K562 (cell line): ENCODE data around the gene ESPL1. TPM values are rescaled to one million over a fixed set of nuclear protein-coding genes. Genes with fewer than 3 reads are reported as not detected.
A peak's percentile ranks its signal among the peaks of the same experiment; 100 is the strongest.

Experiments used
- BRD9 ChIP-seq: fragments of 450-650 bp; IDR thresholded peaks from 2 replicates; pipeline ENCODE4 v1.6.1; 2018; ENCODE audit warnings: low read depth; ENCODE audit not compliant: partially characterized antibody
- COPS2 ChIP-seq: fragments of 450-650 bp; conservative IDR thresholded peaks from 2 replicates; pipeline ENCODE4 v1.6.1; 2016; ENCODE audit warnings: mild to moderate bottlenecking, moderate library complexity
- HCFC1 ChIP-seq: IDR thresholded peaks from 2 replicates; pipeline ENCODE4 v1.6.1; 2012; ENCODE audit warnings: low read depth, low read length, improper control_type of control experiment
- HDAC2 ChIP-seq: fragments of 450-650 bp; IDR thresholded peaks from 2 replicates; pipeline ENCODE4 v1.6.1; 2016; ENCODE audit warnings: mild to moderate bottlenecking
- HDGF ChIP-seq: fragments of 450-650 bp; IDR thresholded peaks from 2 replicates; pipeline ENCODE4 v1.6.1; 2016
- LARP7 ChIP-seq: fragments of 450-650 bp; IDR thresholded peaks from 2 replicates; pipeline ENCODE4 v1.6.1; 2016
- MAFF ChIP-seq: IDR thresholded peaks from 2 replicates; pipeline ENCODE4 v1.6.1; 2012; ENCODE audit warnings: low read length, improper control_type of control experiment
- MEF2A ChIP-seq: IDR thresholded peaks from 2 replicates; pipeline ENCODE4 v1.6.1; 2011; ENCODE audit warnings: low read depth, mild to moderate bottlenecking, low read length, moderate library complexity; ENCODE audit not compliant: control insufficient read depth
- PHB2 ChIP-seq: fragments of 450-650 bp; IDR thresholded peaks from 2 replicates; pipeline ENCODE4 v1.6.1; 2017; ENCODE audit warnings: low read depth
- RFX1 ChIP-seq: fragments of 450-650 bp; IDR thresholded peaks from 2 replicates; pipeline ENCODE4 v1.6.1; 2016; ENCODE audit warnings: mild to moderate bottlenecking, moderate library complexity
- TAL1 ChIP-seq: fragments of 450-650 bp; IDR thresholded peaks from 2 replicates; pipeline ENCODE4 v1.6.1; 2016; ENCODE audit warnings: mild to moderate bottlenecking
- TRIM25 ChIP-seq: fragments of 450-650 bp; IDR thresholded peaks from 2 replicates; pipeline ENCODE4 v1.7.0; 2016; ENCODE audit warnings: borderline replicate concordance
- ZNF253 ChIP-seq: fragments of 250-450 bp; sonication (Bioruptor Pico); conservative IDR thresholded peaks from 2 replicates; pipeline ENCODE4 v1.6.1; 2021; ENCODE audit warnings: mild to moderate bottlenecking
- ZNF398 ChIP-seq: fragments of 250-450 bp; sonication (Bioruptor Pico); IDR thresholded peaks from 2 replicates; pipeline ENCODE4 v1.8.0; 2021; ENCODE audit warnings: moderate library complexity, mild to moderate bottlenecking, inconsistent platforms
- ZNF584 ChIP-seq: fragments of 200-800 bp; sonication (Bioruptor generic); IDR thresholded peaks from 2 replicates; pipeline ENCODE4 v1.6.1; 2016; ENCODE audit warnings: low read depth, mild to moderate bottlenecking, missing genetic modification characterization, missing compliant biosample characterization
- polyA plus RNA-seq, 8 experiments: library from polyadenylated mRNA; depleted of rRNA in 4 of 8; stranded (reverse) in 5 of 8; unstranded in 3 of 8; fragments of >200 nt; fragmentation: Nextera tagmentation in 2 of 8; fragmentation: Illumina TruSeq in 1 of 8; extraction: Ambion mirVana in 2 of 8; extraction: Trizol in 1 of 8; gene quantifications; 2 replicates each; pipeline versions ENCODE4 v1.2.1 to v1.2.3, GENCODE V29; 2011 to 2014; ENCODE audit warnings: inconsistent platforms in 1 of 8, missing spikeins in 1 of 8
- total RNA-seq, 7 experiments: library from RNA; depleted of rRNA in 6 of 7; stranded (reverse); fragments of >200 nt in 6 of 7; fragmentation: Illumina TruSeq in 2 of 7; extraction: Trizol in 2 of 7; gene quantifications; 2 replicates each; pipeline versions ENCODE4 v1.2.1 to v1.2.3, GENCODE V29; 2011 to 2021; ENCODE audit warnings: low replicate concordance in 1 of 7
- TF ChIP-seq, protein P1 (sequence below): fragments of 250-450 bp; sonication (Bioruptor Pico); IDR thresholded peaks from 2 replicates; pipeline ENCODE4 v1.5.0; 2020; ENCODE audit warnings: mild to moderate bottlenecking

Gene ESPL1
- total and polyA plus RNA-seq, 9 of the 15 experiments (the other 6 are each of a cell fraction or from before 2014, with no cell fraction given) = 1.2 to 55.0 (median 18.7) TPM

DNA sequence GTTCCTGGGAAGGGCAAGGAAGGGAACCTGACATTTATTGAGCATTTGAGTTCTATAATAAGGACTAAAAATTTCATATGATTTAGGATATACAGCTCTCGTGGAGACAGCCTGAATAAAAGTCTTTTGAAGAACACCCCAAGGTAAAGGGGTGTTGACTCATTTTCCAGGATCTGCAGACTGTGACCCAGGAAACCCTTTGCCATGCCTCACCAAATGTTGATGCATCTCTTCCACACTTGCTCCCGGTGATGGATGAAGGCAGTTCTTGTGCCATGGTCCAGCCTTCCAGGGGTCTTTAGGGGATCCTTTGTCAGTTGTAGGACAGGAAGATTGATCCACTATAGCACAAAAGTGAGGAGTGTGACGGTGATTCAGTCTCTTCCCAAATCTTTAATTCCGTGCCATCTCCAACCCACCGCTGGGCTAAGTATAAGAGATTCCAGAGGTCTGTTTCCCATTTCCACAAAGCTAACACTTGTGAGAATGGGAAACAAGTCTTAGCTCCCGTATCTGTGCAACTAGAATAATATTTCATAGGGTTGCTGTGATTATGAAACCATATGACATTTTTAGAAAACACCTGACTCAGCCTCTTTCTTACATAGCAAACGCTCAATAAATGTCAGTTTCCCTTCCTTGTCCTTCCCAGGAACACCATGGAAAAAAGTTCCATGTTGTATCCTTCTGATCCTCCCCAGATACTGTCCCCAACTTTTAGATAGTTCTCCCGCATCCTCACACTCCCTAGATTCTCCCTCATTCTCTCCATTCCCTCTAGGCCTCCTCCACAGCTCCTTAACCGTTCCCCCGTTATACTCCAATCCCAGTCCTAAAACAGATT, 52.5 kb downstream of the ESPL1 start (continued):
- no peak for TF ChIP-seq ZNF398 (CRISPR knock-in tag)
- 0 out of 2 replicates have a peak, but pooled peaks have one; percentile 42 for TF ChIP-seq TRIM25
- no peak for TF ChIP-seq HCFC1
- 0 out of 2 replicates have a peak, but pooled peaks have one; percentile 41 for TF ChIP-seq ZNF584 (CRISPR knock-in tag)
- no peak for TF ChIP-seq HDAC2
- TF ChIP-seq TAL1 = no peak
- TF ChIP-seq RFX1 = no peak
- TF ChIP-seq LARP7 = peak; percentile 21; the same call in 1 of the 2 replicates
- TF ChIP-seq MAFF = peak; percentile 48; the same call in 1 of the 2 replicates
- peak; percentile 87; the same call in 1 of the 2 replicates for TF ChIP-seq HDGF
- no peak for TF ChIP-seq ZNF253 (CRISPR knock-in tag)
- TF ChIP-seq PHB2 = peak; percentile 53; the same call in 1 of the 2 replicates
- TF ChIP-seq COPS2 = no peak
- TF ChIP-seq BRD9 = no peak
- no peak for TF ChIP-seq MEF2A
- TF ChIP-seq, protein P1, sequence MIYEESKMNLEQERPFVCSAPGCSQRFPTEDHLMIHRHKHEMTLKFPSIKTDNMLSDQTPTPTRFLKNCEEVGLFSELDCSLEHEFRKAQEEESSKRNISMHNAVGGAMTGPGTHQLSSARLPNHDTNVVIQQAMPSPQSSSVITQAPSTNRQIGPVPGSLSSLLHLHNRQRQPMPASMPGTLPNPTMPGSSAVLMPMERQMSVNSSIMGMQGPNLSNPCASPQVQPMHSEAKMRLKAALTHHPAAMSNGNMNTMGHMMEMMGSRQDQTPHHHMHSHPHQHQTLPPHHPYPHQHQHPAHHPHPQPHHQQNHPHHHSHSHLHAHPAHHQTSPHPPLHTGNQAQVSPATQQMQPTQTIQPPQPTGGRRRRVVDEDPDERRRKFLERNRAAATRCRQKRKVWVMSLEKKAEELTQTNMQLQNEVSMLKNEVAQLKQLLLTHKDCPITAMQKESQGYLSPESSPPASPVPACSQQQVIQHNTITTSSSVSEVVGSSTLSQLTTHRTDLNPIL (CRISPR knock-in tag) = 0 out of 2 replicates have a peak, but pooled peaks have one; percentile 33
